CD4-positive, alpha-beta T cell (primary cell): Measurements from ENCODE around the gene NTM. TPM values are rescaled to one million over a fixed set of nuclear protein-coding genes. Genes with fewer than 3 reads are reported as not detected.
"Not testable (repeated sequence)": the region's sequence is repeated elsewhere in the genome, so short reads cannot be mapped to it uniquely, and the experiment has no call there.

Experiments
- ATAC-seq: fragments of 200-7000 bp; cut with Tn5 transposase; one replicate; pipeline ENCODE4 v1.10.0; 2022; ENCODE audit warnings: mild to moderate bottlenecking; ENCODE audit not compliant: poor library complexity
- CTCF ChIA-PET: fragments of 350-600 bp; sonication (Branson Sonifier 250); formaldehyde crosslinking; loops from one replicate; lab custom pipeline; 2021; ENCODE audit warnings: antibody characterized with exemption, inconsistent platforms; lab: Charles Lee
- POLR2A ChIA-PET: fragments of 350-600 bp; sonication (Branson Sonifier 250); formaldehyde crosslinking; loops from one replicate; lab custom pipeline; 2021; ENCODE audit warnings: antibody characterized with exemption, inconsistent platforms; lab: Charles Lee
- DNase-seq, 14 experiments: peaks; one replicate each; pipeline ENCODE4 v3.0.0-alpha.2; 2013 to 2020; ENCODE audit warnings: mixed read lengths in 2 of 14
- H3K27ac ChIP-seq, 2 donors: one replicate each; pipeline versions ENCODE4 v1.5.1 to v1.7.0; 2013; ENCODE audit warnings: low read length in 2 of 2, low read depth in 1 of 2, mild to moderate bottlenecking in 1 of 2
- H3K27me3 ChIP-seq, 2 experiments: 1 replicate in 1 of 2; 2 replicates in 1 of 2; pipeline versions ENCODE4 v1.6.1 to v1.7.0; 2013; ENCODE audit warnings: low read length in 2 of 2, control low read depth in 1 of 2, mild to moderate bottlenecking in 1 of 2, moderate library complexity in 1 of 2; ENCODE audit not compliant: insufficient read depth in 2 of 2, control insufficient read depth in 1 of 2
- H3K36me3 ChIP-seq: one replicate; pipeline ENCODE4 v1.6.1; 2013; ENCODE audit warnings: low read length, control low read depth; ENCODE audit not compliant: insufficient read depth
- H3K4me1 ChIP-seq: one replicate; pipeline ENCODE4 v1.6.1; 2013; ENCODE audit warnings: low read length, control low read depth; ENCODE audit not compliant: insufficient read depth
- H3K4me3 ChIP-seq: one replicate; pipeline ENCODE4 v1.5.1; 2013; ENCODE audit warnings: mild to moderate bottlenecking, low read length, moderate library complexity
- H3K9me3 ChIP-seq, 2 experiments: 1 replicate in 1 of 2; 2 replicates in 1 of 2; pipeline versions ENCODE4 v1.6.1 to v1.7.0; 2013; ENCODE audit warnings: low read length in 2 of 2, mild to moderate bottlenecking in 2 of 2, control low read depth in 1 of 2, moderate library complexity in 1 of 2; ENCODE audit not compliant: control insufficient read depth in 1 of 2, insufficient read depth in 1 of 2
- H3K27ac Mint-ChIP-seq: one replicate; pipeline ENCODE4 v1.8.0; 2020; ENCODE audit warnings: mixed read lengths
- H3K27me3 Mint-ChIP-seq: one replicate; pipeline ENCODE4 v1.8.0; 2021; ENCODE audit warnings: mixed read lengths
- H3K36me3 Mint-ChIP-seq: one replicate; pipeline ENCODE4 v1.8.0; 2021; ENCODE audit warnings: low read depth, mixed read lengths
- H3K4me1 Mint-ChIP-seq: one replicate; pipeline ENCODE4 v1.8.0; 2021; ENCODE audit warnings: low read depth, mixed read lengths
- H3K4me3 Mint-ChIP-seq: one replicate; pipeline ENCODE4 v1.8.0; 2020; ENCODE audit warnings: mild to moderate bottlenecking, mixed read lengths
- H3K9me3 Mint-ChIP-seq: one replicate; pipeline ENCODE4 v1.8.0; 2020; ENCODE audit warnings: mixed read lengths
- intact Hi-C, 2 experiments: fragments of 100-400 bp; cut with DNase I in 1 of 2; cut with micrococcal nuclease in 1 of 2; formaldehyde crosslinking; loops; one replicate each; pipeline versions ENCODE4 v1.15.1 to v1.9.0; 2023 to 2025; cut with DNase I, micrococcal nuclease
- total RNA-seq, 174 experiments: library from RNA in 2 of 174; stranded (reverse) in 2 of 174; gene quantifications; one replicate each; pipeline ENCODE4 v1.2.3 and lab custom pipeline; 2021 to 2026
- TF ChIP-seq, protein P1 (sequence below): fragments of 200-600 bp; IDR thresholded peaks from one replicate; pipeline ENCODE4 v1.8.0; 2022; ENCODE audit warnings: antibody characterized with exemption, mild to moderate bottlenecking

Gene NTM
- total RNA-seq, 2 experiments from 2014 or later, result not detected

DNA sequence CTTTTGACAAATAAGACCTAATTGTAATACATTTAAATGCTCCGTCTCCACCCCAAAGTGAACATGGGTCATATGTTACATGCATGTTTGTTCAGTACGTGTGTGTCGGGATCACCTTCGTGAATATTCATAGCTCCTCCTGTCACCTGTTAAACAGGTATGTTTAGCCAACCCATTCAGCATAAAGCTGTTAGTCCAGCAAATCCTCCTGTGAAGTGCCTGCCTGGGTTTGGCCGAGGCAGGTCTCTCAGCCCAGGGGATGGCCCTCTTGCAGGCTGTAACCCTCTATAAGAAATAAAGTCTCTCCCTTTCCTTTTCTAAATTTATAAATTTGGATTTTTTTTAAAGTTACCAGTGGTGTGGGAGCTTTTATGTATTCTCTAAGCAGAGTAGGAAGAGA, 38.9 kb upstream of the NTM start:
- no peak for ATAC-seq
- H3K27me3 Mint-ChIP-seq, result no peaks in the 10 kb centered on the region
- H3K36me3 ChIP-seq, result no peaks in the 10 kb centered on the region
- H3K36me3 Mint-ChIP-seq, result no peaks in the 10 kb centered on the region
- H3K27me3 ChIP-seq, result no peaks in the 10 kb centered on the region
- no peak overlapping the region for H3K27ac ChIP-seq
- no peaks in the 10 kb centered on the region for H3K4me1 Mint-ChIP-seq
- ChIA-PET POLR2A (no interaction called here), CTCF (no interaction called here)
- no peak overlapping the region for H3K4me3 ChIP-seq
- H3K9me3 Mint-ChIP-seq, result no peaks in the 10 kb centered on the region
- H3K4me1 ChIP-seq, result no peaks in the 10 kb centered on the region
- no peak overlapping the region for H3K4me3 Mint-ChIP-seq
- H3K27ac Mint-ChIP-seq, result no peak overlapping the region
- peaks cover 0 to 16% of the 10 kb centered on the region in 2 experiments for H3K9me3 ChIP-seq
- intact Hi-C loops, result no loop called here
- no peak for DNase-seq
- TF ChIP-seq, protein P1, sequence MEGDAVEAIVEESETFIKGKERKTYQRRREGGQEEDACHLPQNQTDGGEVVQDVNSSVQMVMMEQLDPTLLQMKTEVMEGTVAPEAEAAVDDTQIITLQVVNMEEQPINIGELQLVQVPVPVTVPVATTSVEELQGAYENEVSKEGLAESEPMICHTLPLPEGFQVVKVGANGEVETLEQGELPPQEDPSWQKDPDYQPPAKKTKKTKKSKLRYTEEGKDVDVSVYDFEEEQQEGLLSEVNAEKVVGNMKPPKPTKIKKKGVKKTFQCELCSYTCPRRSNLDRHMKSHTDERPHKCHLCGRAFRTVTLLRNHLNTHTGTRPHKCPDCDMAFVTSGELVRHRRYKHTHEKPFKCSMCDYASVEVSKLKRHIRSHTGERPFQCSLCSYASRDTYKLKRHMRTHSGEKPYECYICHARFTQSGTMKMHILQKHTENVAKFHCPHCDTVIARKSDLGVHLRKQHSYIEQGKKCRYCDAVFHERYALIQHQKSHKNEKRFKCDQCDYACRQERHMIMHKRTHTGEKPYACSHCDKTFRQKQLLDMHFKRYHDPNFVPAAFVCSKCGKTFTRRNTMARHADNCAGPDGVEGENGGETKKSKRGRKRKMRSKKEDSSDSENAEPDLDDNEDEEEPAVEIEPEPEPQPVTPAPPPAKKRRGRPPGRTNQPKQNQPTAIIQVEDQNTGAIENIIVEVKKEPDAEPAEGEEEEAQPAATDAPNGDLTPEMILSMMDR, result no peak

DNA sequence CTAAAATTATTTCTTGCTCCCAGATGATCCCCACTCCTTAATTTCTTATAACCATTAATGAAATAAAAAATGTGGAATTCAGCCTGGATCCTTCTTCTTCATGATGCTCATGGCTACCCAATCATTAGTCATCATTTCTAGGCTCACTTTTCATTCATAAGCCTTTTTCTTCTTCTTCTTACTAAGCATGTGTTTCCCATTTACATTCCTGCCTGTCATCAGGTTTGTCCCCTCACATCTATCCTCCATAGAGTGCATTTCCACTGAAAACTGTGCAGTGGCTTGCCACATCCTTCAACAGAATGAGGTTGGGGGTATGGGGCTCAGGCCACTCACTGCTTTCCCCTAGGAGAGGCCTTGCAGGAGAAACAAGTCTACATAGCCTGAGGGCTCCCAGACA, 35.8 kb upstream of the NTM start:
- TF ChIP-seq, protein P1, result no peak
- Histone ChIP-seq H3K27me3 (no peaks in the 10 kb centered on the region), H3K36me3 (no peaks in the 10 kb centered on the region), H3K27ac (no peak overlapping the region), H3K4me3 (no peak overlapping the region), H3K4me1 (no peaks in the 10 kb centered on the region), H3K9me3 (peaks cover 0 to 6% of the 10 kb centered on the region in 2 experiments)
- no peak for ATAC-seq
- Mint-ChIP-seq H3K4me3 (no peak overlapping the region), H3K27ac (no peak overlapping the region), H3K9me3 (no peaks in the 10 kb centered on the region), H3K4me1 (no peaks in the 10 kb centered on the region), H3K27me3 (no peaks in the 10 kb centered on the region), H3K36me3 (no peaks in the 10 kb centered on the region)
- CTCF ChIA-PET, result no interaction called here
- POLR2A ChIA-PET, result no interaction called here
- intact Hi-C loops, result no loop called here
- no peak for DNase-seq

DNA sequence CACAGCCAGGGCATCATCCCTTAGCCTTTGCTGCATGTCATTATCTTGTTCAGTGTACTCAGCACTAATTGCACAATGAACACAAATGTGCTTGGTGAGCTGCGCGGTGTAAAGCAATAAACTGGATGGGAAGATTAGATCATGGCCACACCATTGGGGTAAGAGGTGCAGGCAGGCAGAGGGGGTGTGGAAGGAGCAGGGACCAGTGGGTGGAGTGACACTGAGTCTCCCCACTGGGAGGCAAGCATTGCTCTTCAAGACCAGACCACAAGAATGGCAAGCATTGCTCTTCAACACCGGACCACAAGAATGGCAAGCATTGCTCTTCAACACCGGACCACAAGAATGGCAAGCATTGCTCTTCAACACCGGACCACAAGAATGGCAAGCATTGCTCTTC, 28.5 kb upstream of the NTM start:
- POLR2A ChIA-PET, intact Hi-C loops, H3K4me1 ChIP-seq, H3K27ac ChIP-seq, ATAC-seq, H3K4me1 Mint-ChIP-seq, H3K36me3 ChIP-seq, H3K4me3 Mint-ChIP-seq, H3K9me3 Mint-ChIP-seq, CTCF ChIA-PET, H3K4me3 ChIP-seq, H3K36me3 Mint-ChIP-seq, DNase-seq, H3K9me3 ChIP-seq, H3K27me3 Mint-ChIP-seq, H3K27me3 ChIP-seq, H3K27ac Mint-ChIP-seq: not testable (repeated sequence)

DNA sequence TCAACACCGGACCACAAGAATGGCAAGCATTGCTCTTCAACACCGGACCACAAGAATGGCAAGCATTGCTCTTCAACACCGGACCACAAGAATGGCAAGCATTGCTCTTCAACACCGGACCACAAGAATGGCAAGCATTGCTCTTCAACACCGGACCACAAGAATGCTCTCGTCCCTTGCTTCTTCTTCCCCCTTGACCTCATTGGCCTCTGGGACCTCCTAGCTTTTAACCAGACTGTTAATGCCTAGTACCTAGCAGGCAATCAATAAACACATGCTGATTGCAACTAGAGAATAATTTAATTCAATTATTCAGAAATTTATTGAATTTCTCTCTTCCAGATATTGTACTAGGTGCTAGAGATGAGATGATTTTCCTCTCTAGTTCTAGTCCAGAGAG, 28.0 kb upstream of the NTM start:
- H3K36me3 Mint-ChIP-seq, H3K4me1 Mint-ChIP-seq, H3K4me1 ChIP-seq, H3K27me3 ChIP-seq, H3K27ac Mint-ChIP-seq, H3K9me3 ChIP-seq, POLR2A ChIA-PET, ATAC-seq, DNase-seq, H3K9me3 Mint-ChIP-seq, H3K36me3 ChIP-seq, H3K27me3 Mint-ChIP-seq, H3K27ac ChIP-seq, H3K4me3 ChIP-seq, CTCF ChIA-PET, H3K4me3 Mint-ChIP-seq, intact Hi-C loops: not testable (repeated sequence)
